PFSK-1 (cell line): ENCODE data around the gene TSPAN5.

Experiments
- POLR2AphosphoS5 ChIP-seq: IDR thresholded peaks from 2 replicates; pipeline ENCODE4 v1.6.1; 2012; ENCODE audit warnings: low read depth, mild to moderate bottlenecking, control low read depth, low read length, moderate library complexity
- SIN3A ChIP-seq: IDR thresholded peaks from 2 replicates; pipeline ENCODE4 v1.6.1; 2012; ENCODE audit warnings: mild to moderate bottlenecking, low read length, moderate library complexity, borderline replicate concordance; ENCODE audit not compliant: insufficient read depth
- TAF1 ChIP-seq: IDR thresholded peaks from 2 replicates; pipeline ENCODE4 v1.6.1; 2012; ENCODE audit warnings: low read length, control low read depth, borderline replicate concordance; ENCODE audit not compliant: insufficient read depth
- TF ChIP-seq, protein P1 (sequence below), 2 experiments: IDR thresholded peaks; 2 replicates each; pipeline versions ENCODE4 v1.6.1 to v1.8.0; 2011 to 2012; ENCODE audit warnings: low read depth in 2 of 2, low read length in 2 of 2, control low read depth in 1 of 2, inconsistent platforms in 1 of 2, mild to moderate bottlenecking in 1 of 2, moderate library complexity in 1 of 2; ENCODE audit not compliant: insufficient read depth in 1 of 2

DNA sequence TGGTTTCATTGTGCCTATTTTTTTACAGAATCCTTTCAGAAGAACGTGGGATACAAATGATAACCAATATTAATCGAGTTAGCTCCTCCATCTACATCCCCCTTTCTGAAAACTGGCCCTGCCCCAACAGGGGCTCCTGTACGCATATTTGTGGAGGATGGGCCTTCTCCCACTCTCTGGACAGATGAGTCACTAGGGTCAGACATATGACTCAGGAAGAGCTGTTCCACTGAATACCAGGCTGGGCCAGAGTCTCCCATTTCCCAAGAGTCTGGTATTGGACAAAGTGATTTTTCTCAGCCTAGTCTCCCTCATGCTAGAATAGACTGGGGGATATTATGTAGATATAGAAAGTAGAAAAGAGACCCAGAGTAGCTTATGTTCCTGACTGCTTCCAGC, 142.4 kb downstream of the TSPAN5 start:
- TF ChIP-seq, protein P1, sequence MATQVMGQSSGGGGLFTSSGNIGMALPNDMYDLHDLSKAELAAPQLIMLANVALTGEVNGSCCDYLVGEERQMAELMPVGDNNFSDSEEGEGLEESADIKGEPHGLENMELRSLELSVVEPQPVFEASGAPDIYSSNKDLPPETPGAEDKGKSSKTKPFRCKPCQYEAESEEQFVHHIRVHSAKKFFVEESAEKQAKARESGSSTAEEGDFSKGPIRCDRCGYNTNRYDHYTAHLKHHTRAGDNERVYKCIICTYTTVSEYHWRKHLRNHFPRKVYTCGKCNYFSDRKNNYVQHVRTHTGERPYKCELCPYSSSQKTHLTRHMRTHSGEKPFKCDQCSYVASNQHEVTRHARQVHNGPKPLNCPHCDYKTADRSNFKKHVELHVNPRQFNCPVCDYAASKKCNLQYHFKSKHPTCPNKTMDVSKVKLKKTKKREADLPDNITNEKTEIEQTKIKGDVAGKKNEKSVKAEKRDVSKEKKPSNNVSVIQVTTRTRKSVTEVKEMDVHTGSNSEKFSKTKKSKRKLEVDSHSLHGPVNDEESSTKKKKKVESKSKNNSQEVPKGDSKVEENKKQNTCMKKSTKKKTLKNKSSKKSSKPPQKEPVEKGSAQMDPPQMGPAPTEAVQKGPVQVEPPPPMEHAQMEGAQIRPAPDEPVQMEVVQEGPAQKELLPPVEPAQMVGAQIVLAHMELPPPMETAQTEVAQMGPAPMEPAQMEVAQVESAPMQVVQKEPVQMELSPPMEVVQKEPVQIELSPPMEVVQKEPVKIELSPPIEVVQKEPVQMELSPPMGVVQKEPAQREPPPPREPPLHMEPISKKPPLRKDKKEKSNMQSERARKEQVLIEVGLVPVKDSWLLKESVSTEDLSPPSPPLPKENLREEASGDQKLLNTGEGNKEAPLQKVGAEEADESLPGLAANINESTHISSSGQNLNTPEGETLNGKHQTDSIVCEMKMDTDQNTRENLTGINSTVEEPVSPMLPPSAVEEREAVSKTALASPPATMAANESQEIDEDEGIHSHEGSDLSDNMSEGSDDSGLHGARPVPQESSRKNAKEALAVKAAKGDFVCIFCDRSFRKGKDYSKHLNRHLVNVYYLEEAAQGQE (IDR thresholded peaks at IDR 0.05; ENCODE audit: insufficient read depth in 1 of 2, low read depth in 2 of 2, low read length in 2 of 2) = no peak
- TF ChIP-seq POLR2AphosphoS5 (no peak), SIN3A (no peak), TAF1 (no peak)
